Measurements from ENCODE around the gene LRRC3. TPM values are rescaled to one million over a fixed set of nuclear protein-coding genes. Genes with fewer than 3 reads are reported as not detected.

The LRRC3 gene
- total RNA-seq (5.9 and 9.5 TPM in 2 replicates), polyA plus RNA-seq (3.3 and 4.1 TPM in 2 replicates)

- peak; percentile 86 to 98 for DNase-seq (ENCODE audit: low read depth in 1 of 2, low spot score in 1 of 2)
- H3K27ac ChIP-seq, result no peak within 1 kb of the TSS
Measured at GRCh38 chr21:44454747-44455523, at the start of gene LRRC3. TSS of gene LRRC3 (plus strand) at chr21:44455510. CDS start at chr21:44456645, 1,135 bp downstream.

GRCh38 chr21:44405948-44406872 is 49.1 kb upstream of the LRRC3 start:
- DNase-seq (ENCODE audit: low read depth in 1 of 2, low spot score in 1 of 2), result no peak
- H3K36me3 ChIP-seq, result no peaks in the 10 kb centered on the region
- no peak overlapping the region for H3K27ac ChIP-seq
- no peaks in the 10 kb centered on the region for H3K9me3 ChIP-seq (ENCODE audit: low read depth)
- TF ChIP-seq CTCF (IDR thresholded peaks at IDR 0.05; ENCODE audit: low read depth, low read length), result no peak
- H3K27me3 ChIP-seq, result no peaks in the 10 kb centered on the region
- H3K4me1 ChIP-seq (ENCODE audit: low read depth), result no peaks in the 10 kb centered on the region
- H3K4me3 ChIP-seq, result no peak overlapping the region

More at GRCh38 chr21:44454747-44455523, at the start of gene LRRC3:
- no peak for TF ChIP-seq CTCF (IDR thresholded peaks at IDR 0.05; ENCODE audit: low read depth, low read length)
- Histone ChIP-seq H3K4me3 (peak within 1 kb of the TSS; percentile 98), H3K27me3 (no peaks in the 10 kb centered on the region), H3K36me3 (no peaks in the 10 kb centered on the region), H3K9me3 (ENCODE audit: low read depth) (no peaks in the 10 kb centered on the region), H3K4me1 (ENCODE audit: low read depth) (peaks cover 3% of the 10 kb centered on the region)

- TF ChIP-seq CTCF (IDR thresholded peaks at IDR 0.05; ENCODE audit: low read depth, low read length), result no peak
- DNase-seq (ENCODE audit: low read depth in 1 of 2, low spot score in 1 of 2), result no peak
- H3K9me3 ChIP-seq (ENCODE audit: low read depth), result no peaks in the 10 kb centered on the region
Measured at GRCh38 chr21:44406953-44407352, 48.4 kb upstream of the LRRC3 start.

GRCh38 chr21:44407493-44407892 is 47.8 kb upstream of the LRRC3 start:
- H3K9me3 ChIP-seq (ENCODE audit: low read depth), result no peaks in the 10 kb centered on the region
- H3K4me1 ChIP-seq (ENCODE audit: low read depth), result no peaks in the 10 kb centered on the region
- no peak for TF ChIP-seq CTCF (IDR thresholded peaks at IDR 0.05; ENCODE audit: low read depth, low read length)
- H3K27me3 ChIP-seq, result no peaks in the 10 kb centered on the region
- no peak overlapping the region for H3K27ac ChIP-seq
- H3K4me3 ChIP-seq, result no peak overlapping the region
- no peaks in the 10 kb centered on the region for H3K36me3 ChIP-seq
- DNase-seq (ENCODE audit: low read depth in 1 of 2, low spot score in 1 of 2), result no peak

More at GRCh38 chr21:44406953-44407352, 48.4 kb upstream of the LRRC3 start:
- Histone ChIP-seq H3K4me3 (no peak overlapping the region), H3K27me3 (no peaks in the 10 kb centered on the region), H3K27ac (no peak overlapping the region), H3K4me1 (ENCODE audit: low read depth) (no peaks in the 10 kb centered on the region), H3K36me3 (no peaks in the 10 kb centered on the region)

GRCh38 chr21:44408226-44408625 is 47.1 kb upstream of the LRRC3 start:
- DNase-seq (ENCODE audit: low read depth in 1 of 2, low spot score in 1 of 2), result no peak
- Histone ChIP-seq H3K4me1 (ENCODE audit: low read depth) (no peaks in the 10 kb centered on the region), H3K27me3 (no peaks in the 10 kb centered on the region), H3K27ac (no peak overlapping the region), H3K4me3 (no peak overlapping the region), H3K36me3 (no peaks in the 10 kb centered on the region), H3K9me3 (ENCODE audit: low read depth) (no peaks in the 10 kb centered on the region)
- TF ChIP-seq CTCF (IDR thresholded peaks at IDR 0.05; ENCODE audit: low read depth, low read length), result no peak

Data from cardiac muscle cell (in vitro differentiated cells and primary cell).